CD4-positive, alpha-beta T cell treated with Interleukin-17A for 1 hour (primary cell): Measurements from ENCODE around the gene TMEM69.
"Not testable (repeated sequence)": the region's sequence is repeated elsewhere in the genome, so short reads cannot be mapped to it uniquely, and the experiment has no call there.

Experiments used
- DNase-seq: peaks from one replicate; pipeline ENCODE4 v3.0.0-alpha.2; 2020

Gene TMEM69

GRCh38 chr1:45687754-45688740 is at the start of gene TMEM69:
TMEM69 (plus strand) TSS chr1:45688181; CDS start chr1:45691069, 2,888 bp downstream.
- DNase-seq = peak; percentile 91

- DNase-seq = no peak
These were observed 47.7 kb upstream of the TMEM69 start for GRCh38 chr1:45640293-45640692.

GRCh38 chr1:45643321-45643720 is 44.7 kb upstream of the TMEM69 start:
- DNase-seq = no peak

- DNase-seq = no peak
These were observed 44.0 kb upstream of the TMEM69 start for GRCh38 chr1:45643978-45644377.

- DNase-seq = no peak
These were observed 43.3 kb upstream of the TMEM69 start for GRCh38 chr1:45644661-45645060.

- DNase-seq = no peak
These were observed 40.5 kb upstream of the TMEM69 start for GRCh38 chr1:45647248-45648021.

- no peak for DNase-seq
These were observed 33.3 kb upstream of the TMEM69 start for GRCh38 chr1:45654540-45655280.

- no peak for DNase-seq
These were observed 31.3 kb upstream of the TMEM69 start for GRCh38 chr1:45656573-45657226.

GRCh38 chr1:45658171-45658570 is 29.8 kb upstream of the TMEM69 start:
- DNase-seq = no peak

GRCh38 chr1:45659222-45659621 is 28.8 kb upstream of the TMEM69 start:
- no peak for DNase-seq

GRCh38 chr1:45660336-45660735 is 27.6 kb upstream of the TMEM69 start:
- DNase-seq = no peak

- no peak for DNase-seq
These were observed 21.1 kb upstream of the TMEM69 start for GRCh38 chr1:45666836-45667235.

- DNase-seq = no peak
These were observed 20.5 kb upstream of the TMEM69 start for GRCh38 chr1:45667321-45668111.

- no peak for DNase-seq
These were observed 19.5 kb upstream of the TMEM69 start for GRCh38 chr1:45668526-45668925.

GRCh38 chr1:45669379-45669778 is 18.6 kb upstream of the TMEM69 start:
- DNase-seq = no peak

GRCh38 chr1:45669859-45670655 is 17.9 kb upstream of the TMEM69 start:
- no peak for DNase-seq

- no peak for DNase-seq
These were observed 14.0 kb upstream of the TMEM69 start for GRCh38 chr1:45673956-45674355.

GRCh38 chr1:45674478-45674877 is 13.5 kb upstream of the TMEM69 start:
- no peak for DNase-seq

- DNase-seq = not testable (repeated sequence)
These were observed 11.4 kb upstream of the TMEM69 start for GRCh38 chr1:45676553-45676952.

GRCh38 chr1:45677751-45678245 is 10.2 kb upstream of the TMEM69 start:
- DNase-seq = no peak

GRCh38 chr1:45678489-45678888 is 9.5 kb upstream of the TMEM69 start:
- DNase-seq = no peak
